ENCODE results near the gene GALNT17.

GRCh38 chr7:71535616-71536015, 403.7 kb downstream of the GALNT17 start:
- TF ChIP-seq CTCF (IDR thresholded peaks at IDR 0.05), result no peak
- no peak for TF ChIP-seq POLR2AphosphoS5 (IDR thresholded peaks at IDR 0.05)

Data from breast epithelium (tissue), 3 donors.